Stomach (tissue), 9 donors: ENCODE results near the gene ARL5C. TPM values are rescaled to one million over a fixed set of nuclear protein-coding genes. Genes with fewer than 3 reads are reported as not detected.
A peak's percentile ranks its signal among the peaks of the same experiment; 100 is the strongest.

Experiments
- DNase-seq, 2 donors: peaks; one replicate each; pipeline versions ENCODE4 v3.0.0 to v3.0.0-alpha.2; 2013 to 2019
- H3K27ac ChIP-seq, 5 donors: fragments of 200-600 bp in 4 of 5; sonication (generic) in 4 of 5; one replicate each; pipeline ENCODE4 v1.5.1; 2013 to 2019; ENCODE audit warnings: mild to moderate bottlenecking in 1 of 5, moderate library complexity in 1 of 5
- H3K27me3 ChIP-seq, 3 donors: fragments of 200-600 bp; sonication (generic); one replicate each; pipeline ENCODE4 v1.5.1; 2017 to 2019; ENCODE audit warnings: mixed run types in 1 of 3
- H3K36me3 ChIP-seq, 4 donors: fragments of 200-600 bp; sonication (generic); 1 replicate in 3 of 4; 2 replicates in 1 of 4; pipeline ENCODE4 v1.5.1; 2016 to 2019
- H3K4me1 ChIP-seq, 4 donors: fragments of 200-600 bp; sonication (generic); one replicate each; pipeline ENCODE4 v1.5.1; 2016 to 2019
- H3K4me3 ChIP-seq, 4 donors: fragments of 200-600 bp; sonication (generic) in 3 of 4; one replicate each; pipeline ENCODE4 v1.5.1; 2016 to 2019; ENCODE audit warnings: mild to moderate bottlenecking in 1 of 4
- H3K9me3 ChIP-seq, 4 donors: fragments of 200-600 bp; sonication (generic); one replicate each; pipeline ENCODE4 v1.5.1; 2016 to 2019
- EP300 ChIP-seq: sonication (generic); formaldehyde crosslinking; IDR thresholded peaks from one replicate; pipeline ENCODE4 v1.6.1; 2017; ENCODE audit warnings: antibody characterized with exemption
- POLR2A ChIP-seq, 4 donors: fragments of 450-650 bp; IDR thresholded peaks; one replicate each; pipeline ENCODE4 v1.6.1; 2016; ENCODE audit warnings: antibody characterized with exemption in 4 of 4, control low read depth in 2 of 4, mild to moderate bottlenecking in 1 of 4, moderate library complexity in 1 of 4
- POLR2AphosphoS5 ChIP-seq, 3 donors: sonication (generic); formaldehyde crosslinking; IDR thresholded peaks; one replicate each; pipeline ENCODE4 v1.6.1; 2016; ENCODE audit warnings: antibody characterized with exemption in 3 of 3
- WGBS, 5 donors: extraction: QIAGEN DNeasy Blood & Tissue Kit in 3 of 5; methylation state at CpG; one replicate each; pipeline versions ENCODE4 v1.1.5 to v1.1.7; 2013 to 2018; 5-methylcytosine and 5-hydroxymethylcytosine counted together
- intact Hi-C: fragments of 100-400 bp; cut with DNase I; formaldehyde crosslinking; loops from one replicate; pipeline ENCODE4 v1.15.1; 2023; ENCODE audit warnings: low total_unique reads
- polyA plus RNA-seq, 3 donors: library from polyadenylated mRNA; stranded (reverse); fragments of 200-250 nt; gene quantifications; one replicate each; pipeline ENCODE4 v1.2.3, GENCODE V29; 2013
- total RNA-seq, 5 donors: library from RNA; depleted of rRNA; stranded (reverse); fragments of >200 nt; gene quantifications; one replicate each; pipeline versions ENCODE4 v1.1.0 to v1.2.3, GENCODE V29; 2014 to 2016
- TF ChIP-seq, protein P1 (sequence below), 7 experiments: fragments of 450-650 bp in 4 of 7; fragments of 200-600 bp in 3 of 7; sonication (generic) in 3 of 7; IDR thresholded peaks; one replicate each; pipeline ENCODE4 v1.5.1; 2016 to 2019; ENCODE audit warnings: antibody characterized with exemption in 7 of 7, control low read depth in 2 of 7, mild to moderate bottlenecking in 1 of 7
- donor health status: healthy with polysubstance abuse.
- donor health status: Bipolar disorder and iron deficiency.
- donor health status: healthy.

Gene ARL5C
- total and polyA plus RNA-seq, 8 donors: not detected

DNA sequence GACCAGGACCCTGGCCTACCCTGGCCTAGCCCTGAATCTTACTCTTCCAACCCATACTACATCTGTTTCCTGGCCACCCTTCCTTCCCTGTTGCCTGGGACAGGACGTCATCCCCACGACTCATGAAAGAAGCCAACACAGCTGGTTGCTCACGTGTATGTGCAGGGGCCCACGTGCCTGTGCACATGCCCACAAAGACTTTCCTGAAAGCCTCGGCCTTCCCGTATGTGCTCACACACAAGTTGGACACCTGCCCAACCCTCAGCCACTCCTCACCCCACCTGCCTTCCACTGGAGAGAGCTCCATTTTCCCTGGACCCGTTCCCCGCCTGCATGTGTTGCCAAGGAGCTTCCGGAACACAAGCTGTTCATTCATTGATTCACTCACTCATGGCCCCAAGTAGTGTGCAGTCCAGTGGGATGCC lies 21.5 kb downstream of the ARL5C start:
- intact Hi-C loops: no loop called here
- no peaks in the 10 kb centered on the region for H3K9me3 ChIP-seq
- peak; percentile 89 to 90 for DNase-seq
- peaks cover 0 to 20% (median 18%) of the 10 kb centered on the region in 4 donors for H3K4me1 ChIP-seq
- no peaks in the 10 kb centered on the region for H3K36me3 ChIP-seq
- TF ChIP-seq EP300 (no peak), POLR2AphosphoS5 (IDR thresholded peaks at IDR 0.05) (peak; percentile 27 to 74 (median 46)), POLR2A (IDR thresholded peaks at IDR 0.05) (no peak)
- TF ChIP-seq, protein P1, sequence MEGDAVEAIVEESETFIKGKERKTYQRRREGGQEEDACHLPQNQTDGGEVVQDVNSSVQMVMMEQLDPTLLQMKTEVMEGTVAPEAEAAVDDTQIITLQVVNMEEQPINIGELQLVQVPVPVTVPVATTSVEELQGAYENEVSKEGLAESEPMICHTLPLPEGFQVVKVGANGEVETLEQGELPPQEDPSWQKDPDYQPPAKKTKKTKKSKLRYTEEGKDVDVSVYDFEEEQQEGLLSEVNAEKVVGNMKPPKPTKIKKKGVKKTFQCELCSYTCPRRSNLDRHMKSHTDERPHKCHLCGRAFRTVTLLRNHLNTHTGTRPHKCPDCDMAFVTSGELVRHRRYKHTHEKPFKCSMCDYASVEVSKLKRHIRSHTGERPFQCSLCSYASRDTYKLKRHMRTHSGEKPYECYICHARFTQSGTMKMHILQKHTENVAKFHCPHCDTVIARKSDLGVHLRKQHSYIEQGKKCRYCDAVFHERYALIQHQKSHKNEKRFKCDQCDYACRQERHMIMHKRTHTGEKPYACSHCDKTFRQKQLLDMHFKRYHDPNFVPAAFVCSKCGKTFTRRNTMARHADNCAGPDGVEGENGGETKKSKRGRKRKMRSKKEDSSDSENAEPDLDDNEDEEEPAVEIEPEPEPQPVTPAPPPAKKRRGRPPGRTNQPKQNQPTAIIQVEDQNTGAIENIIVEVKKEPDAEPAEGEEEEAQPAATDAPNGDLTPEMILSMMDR (IDR thresholded peaks at IDR 0.05): no peak
- peaks cover 0 to 5% (median 0%) of the 10 kb centered on the region in 3 donors for H3K27me3 ChIP-seq
- 14 to 23% (median 18%) methylated on average over 9 of the region's 9 CpGs for WGBS, 5 donors
- no peak overlapping the region for H3K4me3 ChIP-seq
- peak overlapping the region; percentile 9 to 70 (median 55) for H3K27ac ChIP-seq

DNA sequence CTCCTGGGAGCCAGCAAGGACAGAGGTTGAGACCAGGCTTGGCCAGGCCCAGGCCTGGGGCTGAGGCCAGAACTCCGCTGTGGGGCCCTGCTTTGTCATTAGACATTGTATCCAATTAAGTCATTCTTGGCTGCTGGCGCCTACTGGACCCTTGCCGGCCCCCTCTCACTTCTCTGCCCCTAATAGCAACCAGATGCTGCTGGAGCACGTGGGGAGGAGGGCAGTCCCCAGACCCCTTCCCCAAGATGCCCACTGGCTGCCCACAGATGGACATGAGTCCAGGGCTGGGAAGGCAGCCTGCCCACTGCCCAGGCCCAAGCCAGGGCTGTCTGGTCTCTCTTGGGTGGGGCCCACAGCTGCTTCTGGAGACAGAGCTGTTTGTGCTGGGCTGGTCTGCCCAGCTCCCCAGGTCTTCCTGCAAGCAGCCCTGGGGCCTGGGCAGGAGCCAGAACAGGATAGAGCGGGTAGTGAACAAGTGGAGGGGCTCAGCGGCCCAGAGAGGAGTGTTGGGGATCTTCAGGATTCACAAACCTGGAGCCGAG lies 22.3 kb downstream of the ARL5C start:
- Histone ChIP-seq H3K4me3 (no peak overlapping the region), H3K27me3 (no peaks in the 10 kb centered on the region), H3K9me3 (no peaks in the 10 kb centered on the region), H3K36me3 (no peaks in the 10 kb centered on the region), H3K27ac (peak overlapping the region; percentile 29 to 70 (median 55)), H3K4me1 (peaks cover 0 to 20% (median 18%) of the 10 kb centered on the region in 4 donors)
- peak in 1 of 2 donors; percentile 70 for DNase-seq
- intact Hi-C loops: no loop called here
- TF ChIP-seq EP300: no peak
- TF ChIP-seq, protein P1 (IDR thresholded peaks at IDR 0.05): no peak
- TF ChIP-seq POLR2AphosphoS5 (IDR thresholded peaks at IDR 0.05): no peak
- TF ChIP-seq POLR2A (IDR thresholded peaks at IDR 0.05): no peak
- 82 to 89% (median 85%) methylated on average over 4 to 7 of the region's 7 CpGs for WGBS, 5 donors

DNA sequence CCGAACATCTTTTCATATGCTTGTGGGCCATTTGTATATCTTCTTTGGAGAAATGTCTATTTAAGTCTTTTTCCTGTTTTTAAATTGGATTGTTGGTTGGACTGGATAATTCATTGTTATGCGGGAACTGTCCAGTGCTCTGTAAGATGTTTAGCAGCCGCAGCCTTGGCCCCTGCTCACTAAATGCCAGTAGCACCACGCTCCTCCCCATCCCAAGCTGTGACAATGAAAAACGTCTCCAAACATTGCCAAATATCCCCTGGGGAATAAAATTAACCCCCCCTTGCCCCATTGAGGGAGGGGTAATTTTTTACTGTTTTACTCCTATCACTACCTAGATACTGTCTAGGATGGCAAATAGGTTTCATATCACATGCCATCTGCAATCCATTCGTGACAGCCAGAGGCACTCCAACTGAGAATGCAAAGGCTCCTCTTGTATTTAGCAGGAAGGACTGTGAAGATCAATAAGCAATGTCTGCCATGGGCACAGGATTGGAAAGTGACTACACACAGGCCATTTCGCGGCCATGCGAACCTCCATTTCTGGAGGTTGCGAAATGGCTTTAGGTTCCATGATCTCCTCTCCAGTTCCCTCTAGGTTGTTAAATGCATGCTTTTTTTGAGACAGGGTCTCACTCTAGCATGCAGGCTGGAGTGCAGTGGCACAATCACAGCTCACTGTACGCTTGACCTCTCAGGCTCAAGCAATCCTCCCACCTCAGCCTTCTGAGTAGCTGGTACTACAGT lies 23.9 kb downstream of the ARL5C start:
- TF ChIP-seq EP300 (no peak), POLR2AphosphoS5 (IDR thresholded peaks at IDR 0.05) (no peak), POLR2A (IDR thresholded peaks at IDR 0.05) (no peak)
- TF ChIP-seq, protein P1 (IDR thresholded peaks at IDR 0.05): no peak
- H3K4me1 ChIP-seq: peaks cover 0 to 20% (median 18%) of the 10 kb centered on the region in 4 donors
- H3K36me3 ChIP-seq: no peaks in the 10 kb centered on the region
- H3K9me3 ChIP-seq: no peaks in the 10 kb centered on the region
- no peak overlapping the region for H3K27ac ChIP-seq
- H3K4me3 ChIP-seq: no peak overlapping the region
- H3K27me3 ChIP-seq: no peaks in the 10 kb centered on the region
- 86 to 91% (median 87%) methylated on average over 11 of the region's 11 CpGs for WGBS, 5 donors
- no peak for DNase-seq
- intact Hi-C loops: no loop called here

- Histone ChIP-seq H3K9me3 (no peaks in the 10 kb centered on the region), H3K4me3 (no peak overlapping the region), H3K27ac (no peak overlapping the region), H3K36me3 (no peaks in the 10 kb centered on the region), H3K4me1 (peaks cover 0 to 20% (median 18%) of the 10 kb centered on the region in 4 donors), H3K27me3 (no peaks in the 10 kb centered on the region)
- DNase-seq: no peak
- TF ChIP-seq EP300 (no peak), POLR2AphosphoS5 (IDR thresholded peaks at IDR 0.05) (no peak), POLR2A (IDR thresholded peaks at IDR 0.05) (no peak)
- TF ChIP-seq, protein P1 (IDR thresholded peaks at IDR 0.05): no peak
- intact Hi-C loops: no loop called here
- 90 to 96% (median 94%) methylated on average over 5 of the region's 5 CpGs for WGBS, 5 donors
Measured at GRCh38 chr17:39141294-39141693, 24.7 kb downstream of the ARL5C start.
